Medulla oblongata (tissue), 1 donor: ENCODE results near the gene ETF1.
"Not testable (repeated sequence)": the region's sequence is repeated elsewhere in the genome, so short reads cannot be mapped to it uniquely, and the experiment has no call there.

ENCODE experiments used
- DNase-seq: peaks from one replicate; pipeline ENCODE4 v3.0.0-alpha.2; 2015; ENCODE audit errors: extremely low spot score

Gene ETF1

DNA sequence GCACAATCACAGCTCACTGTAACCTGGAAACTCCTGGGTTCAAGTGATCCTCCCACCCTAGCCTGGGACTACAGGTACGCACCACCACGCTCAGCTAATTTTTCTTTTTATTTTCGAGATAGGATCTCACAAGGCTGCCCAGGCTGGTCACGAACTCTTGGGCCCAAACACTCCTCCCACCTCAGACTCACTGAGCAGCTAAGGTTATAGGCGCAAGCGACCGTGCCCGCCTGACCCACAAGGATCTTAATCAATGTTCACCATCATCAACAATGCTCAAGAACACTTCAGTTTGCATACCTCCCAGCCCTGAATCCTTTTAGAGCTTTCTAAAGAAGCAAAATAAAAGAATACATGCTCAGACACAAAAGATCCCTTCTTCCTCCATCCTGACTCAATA, 13.2 kb downstream of the ETF1 start:
- DNase-seq: no peak

DNA sequence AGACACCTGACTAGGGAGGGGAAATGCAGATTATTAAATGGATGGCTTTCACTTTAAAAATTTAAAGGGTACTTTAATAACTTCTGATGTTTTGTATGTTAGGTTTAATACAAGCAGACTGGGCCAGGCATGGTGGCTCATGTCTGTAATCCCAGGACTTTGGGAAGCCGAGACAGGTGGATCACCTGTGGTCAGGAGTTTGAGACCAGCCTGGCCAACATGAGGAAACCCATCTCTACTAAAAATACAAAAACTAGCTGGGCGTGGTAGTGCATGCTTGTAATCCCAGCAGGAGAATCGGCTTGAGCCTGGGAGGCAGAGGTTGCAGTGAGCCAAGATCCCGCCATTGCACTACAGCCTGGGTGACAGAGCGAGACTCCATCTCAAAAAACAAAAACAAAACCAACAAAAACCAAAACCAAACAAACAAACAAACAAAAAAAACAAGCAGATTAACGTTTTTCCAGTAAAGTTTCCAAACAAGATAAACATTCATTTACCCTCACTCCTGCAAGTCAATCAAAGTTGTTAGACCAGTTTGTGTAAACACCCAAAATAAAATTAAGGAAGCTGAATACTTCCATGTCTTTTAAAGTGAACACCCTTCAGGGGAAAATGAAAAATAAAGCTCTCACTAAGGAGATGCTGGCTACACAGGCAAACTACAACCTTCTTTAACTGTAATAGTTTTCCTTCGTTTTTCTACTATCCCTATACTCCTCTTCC, 14.1 kb downstream of the ETF1 start:
- no peak for DNase-seq

DNA sequence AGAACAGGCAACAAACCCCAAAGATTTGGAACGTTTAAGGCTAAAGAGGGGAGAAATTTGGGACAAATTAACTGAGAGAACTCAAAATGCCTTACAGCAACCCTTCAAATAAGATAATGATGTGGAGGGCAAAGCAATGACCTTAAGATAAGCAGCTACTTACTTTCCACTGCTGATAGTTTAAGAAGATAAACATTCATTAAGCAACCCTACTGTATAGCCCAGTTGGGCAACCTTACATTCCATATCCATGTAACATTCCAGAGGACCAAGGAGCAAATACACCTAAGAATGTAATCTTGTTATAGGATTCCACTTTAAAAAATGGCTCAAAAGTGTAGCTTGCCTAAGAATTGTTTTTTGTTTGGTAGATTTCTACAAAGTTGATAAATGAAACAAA, 14.8 kb downstream of the ETF1 start:
- no peak for DNase-seq

DNA sequence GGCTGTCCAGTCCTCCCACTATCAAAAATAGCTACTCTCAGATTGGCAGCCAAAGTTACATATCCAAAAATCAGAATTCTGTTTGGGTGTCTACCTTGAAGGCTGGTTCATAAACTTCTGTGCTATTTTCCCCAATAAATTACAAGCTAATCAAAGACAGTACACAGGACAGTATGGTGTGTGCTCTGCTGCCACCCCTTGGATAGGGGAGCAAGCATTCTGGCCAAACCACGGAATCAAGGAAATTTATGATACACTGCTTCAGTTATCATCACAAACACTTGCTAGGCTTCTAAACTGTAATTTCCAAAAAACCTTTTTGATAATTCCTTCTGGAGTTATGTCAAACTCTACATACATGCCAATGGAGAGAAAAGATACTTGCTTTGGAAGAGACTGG, 15.9 kb downstream of the ETF1 start:
- DNase-seq: no peak

DNA sequence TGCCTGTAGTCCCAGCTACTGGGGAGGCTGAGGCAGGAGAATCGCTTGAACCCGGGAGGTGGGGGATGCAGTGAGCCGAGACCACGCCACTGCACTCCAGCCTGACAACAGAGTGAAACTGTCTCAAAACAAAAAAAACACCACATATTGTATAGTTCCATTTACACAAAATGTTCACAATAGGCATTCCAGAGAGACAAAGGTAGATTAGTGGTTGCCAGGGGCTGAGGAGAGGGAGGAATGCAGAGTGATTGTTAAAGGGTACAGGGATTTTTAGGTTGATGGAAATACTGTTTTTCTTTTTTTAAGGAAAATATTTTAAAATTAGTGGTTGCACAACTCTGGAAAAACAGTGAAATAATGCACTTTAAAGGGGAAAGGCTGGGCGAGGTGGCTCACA, 19.6 kb downstream of the ETF1 start:
- DNase-seq: no peak

DNA sequence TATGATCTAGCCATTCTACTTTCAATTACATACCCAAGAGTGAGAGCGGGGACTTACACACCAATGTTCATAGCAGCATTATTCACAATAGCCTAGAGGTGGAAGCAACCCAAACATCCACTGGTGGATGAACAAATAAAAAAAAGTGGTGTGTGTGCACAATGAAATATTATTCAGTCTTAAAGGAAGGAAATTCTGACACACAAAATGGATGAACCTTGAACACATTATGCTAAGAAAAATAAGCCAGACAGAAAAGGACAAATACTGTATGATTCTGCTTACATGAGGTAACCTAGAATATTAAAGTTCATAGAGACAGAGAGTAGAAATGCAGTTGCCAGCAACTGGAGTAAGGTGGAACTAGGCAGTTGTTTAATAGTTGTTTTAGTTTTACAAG, 22.1 kb downstream of the ETF1 start:
- no peak for DNase-seq

DNA sequence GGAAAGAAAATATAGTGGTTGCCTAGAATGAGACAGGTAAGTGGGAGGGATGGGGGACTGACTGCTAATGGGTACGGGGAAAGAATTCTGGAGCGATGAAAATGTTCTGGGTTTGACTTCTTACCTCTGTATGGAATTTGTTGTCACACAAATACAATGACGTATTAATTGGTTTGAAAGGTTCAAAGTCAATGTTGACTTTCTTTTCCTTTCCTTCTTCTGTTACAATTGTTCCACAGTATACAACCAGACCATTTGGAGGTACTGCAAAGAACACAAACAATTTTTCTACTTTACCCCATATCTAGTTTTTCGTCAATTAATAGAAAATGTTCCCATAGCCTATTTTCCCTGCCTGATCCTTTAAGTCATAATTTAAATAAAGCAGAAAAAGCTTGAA, 25.6 kb downstream of the ETF1 start:
- DNase-seq: no peak

DNA sequence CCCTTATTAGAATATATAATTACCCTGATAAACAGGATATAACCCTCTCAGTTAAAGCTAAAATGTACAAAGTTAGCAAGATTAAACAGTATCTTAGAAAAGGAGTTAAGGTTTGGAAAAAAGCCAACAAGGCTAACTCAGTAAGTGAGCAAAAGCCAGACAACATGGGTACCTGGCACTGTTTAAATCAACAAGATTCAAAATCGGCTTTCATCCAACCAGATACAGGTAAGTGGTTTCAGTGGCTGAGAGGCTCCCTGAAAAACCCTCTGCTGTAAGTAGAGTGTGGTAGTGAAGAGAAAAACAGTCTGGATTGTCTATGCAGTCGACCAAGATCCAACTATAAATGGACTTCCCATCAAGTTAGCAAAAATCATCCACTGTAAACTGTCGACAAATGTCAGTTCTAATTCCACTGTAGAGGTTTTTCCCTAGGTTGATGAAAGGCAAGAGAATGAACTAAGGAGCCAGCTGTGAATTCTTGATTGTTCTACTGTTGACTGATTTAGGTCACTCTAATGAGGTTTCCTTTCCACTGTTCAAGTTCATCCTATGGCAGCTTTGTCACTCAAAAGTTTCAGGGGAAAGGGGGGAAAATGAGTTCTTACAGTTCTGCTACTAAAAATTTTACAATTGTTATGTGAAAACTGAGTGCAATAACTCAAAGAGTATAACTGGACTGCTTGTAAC, 27.3 kb downstream of the ETF1 start:
- DNase-seq: no peak

DNA sequence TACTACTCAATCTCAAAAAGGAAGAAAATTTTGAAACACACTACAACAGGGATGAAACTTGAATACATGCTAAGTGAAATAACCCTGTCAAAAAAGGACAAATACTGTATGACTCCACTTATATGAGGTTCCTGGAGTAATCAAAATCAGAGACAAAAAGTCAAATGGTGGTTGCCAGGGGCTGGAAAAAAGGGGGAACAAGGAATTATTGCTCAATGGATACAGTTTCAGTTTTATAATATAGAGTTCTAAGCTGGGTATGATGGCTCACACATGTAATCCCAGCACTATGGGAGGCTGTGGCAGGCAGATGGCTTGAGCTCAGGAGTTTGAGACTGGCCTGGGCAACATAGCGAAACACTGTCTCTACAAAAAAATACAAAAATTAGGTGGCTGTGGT, 29.0 kb downstream of the ETF1 start:
- no peak for DNase-seq

DNA sequence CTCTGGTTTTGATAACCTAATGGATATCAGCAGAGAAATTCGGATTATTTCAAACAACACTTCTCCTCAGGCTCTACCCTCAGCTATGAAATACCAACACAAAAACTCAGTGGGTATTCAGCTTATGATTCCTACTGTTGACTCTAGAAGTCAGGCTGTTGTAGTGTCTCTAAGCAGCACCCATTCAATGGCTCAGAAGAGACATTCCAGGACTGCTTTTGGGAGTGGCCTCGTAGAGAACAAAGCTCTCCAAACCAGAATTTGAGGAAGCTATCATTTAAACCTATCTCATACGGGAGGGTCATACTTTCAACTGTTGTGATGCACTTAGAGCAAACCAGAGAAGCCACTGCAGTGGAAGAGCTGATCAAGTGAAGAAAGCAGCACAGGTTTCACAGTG, 34.1 kb downstream of the ETF1 start:
- DNase-seq: no peak

DNA sequence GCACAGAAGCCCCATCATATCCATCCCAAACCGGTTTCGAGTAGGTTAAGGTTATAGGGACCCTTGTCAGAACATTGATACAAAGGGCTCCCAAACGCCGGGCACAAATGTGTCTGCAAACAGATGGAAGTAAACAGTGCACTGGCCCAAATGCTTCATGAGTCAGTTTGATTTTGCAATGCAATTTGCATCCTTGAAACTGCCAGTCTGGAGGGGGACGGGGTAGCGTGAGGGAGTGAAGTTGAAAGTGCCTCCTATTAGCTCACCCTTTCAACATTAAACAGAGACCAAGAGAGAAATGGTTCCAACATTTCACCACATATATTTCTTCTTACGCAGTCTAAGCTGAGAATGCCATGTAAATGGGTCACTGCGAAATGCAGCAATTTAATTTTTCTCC, 35.6 kb downstream of the ETF1 start:
- DNase-seq: not testable (repeated sequence)

DNA sequence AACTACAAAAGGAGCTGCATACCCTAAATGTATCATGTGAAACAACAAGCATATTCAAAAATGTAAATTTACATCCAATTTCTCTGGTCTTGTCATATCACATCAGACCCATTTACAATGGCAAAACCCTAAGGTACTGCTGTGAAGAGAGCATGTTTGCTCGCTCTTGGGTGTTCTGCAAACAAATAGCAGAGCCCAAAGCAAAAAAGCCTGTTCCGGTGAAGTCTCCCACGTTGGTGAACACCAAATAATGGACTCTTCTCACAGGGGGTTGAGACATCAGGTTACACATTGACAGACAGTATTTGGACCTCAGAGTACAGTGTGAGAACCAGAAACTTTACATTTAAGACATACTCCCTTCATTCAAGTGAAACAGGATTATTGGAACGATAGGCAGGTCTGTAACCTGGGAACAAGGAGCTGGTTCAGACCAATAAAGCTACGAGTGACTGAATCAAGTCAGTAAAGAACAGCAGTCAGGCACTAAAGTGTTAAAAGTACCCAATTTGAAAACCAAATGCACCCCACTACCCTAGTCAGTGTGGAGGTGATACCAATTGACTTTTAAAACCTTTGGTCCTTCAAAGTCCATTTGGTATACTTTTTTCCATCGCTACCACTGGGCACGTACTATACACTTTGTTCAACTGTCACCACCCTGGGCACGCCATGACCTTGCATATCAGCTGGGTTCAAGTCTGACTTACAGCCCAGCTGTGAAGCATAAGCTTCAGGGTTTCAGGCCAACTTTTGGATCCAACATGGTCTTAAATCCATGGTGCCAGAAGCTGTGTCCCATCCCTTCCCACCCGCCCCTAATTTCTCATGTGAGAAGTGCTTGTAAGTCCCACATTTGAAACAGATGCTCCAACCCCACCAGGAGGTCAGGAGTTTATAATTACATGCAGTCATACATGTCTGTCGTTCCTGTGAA, 36.4 kb downstream of the ETF1 start:
- DNase-seq: no peak

DNA sequence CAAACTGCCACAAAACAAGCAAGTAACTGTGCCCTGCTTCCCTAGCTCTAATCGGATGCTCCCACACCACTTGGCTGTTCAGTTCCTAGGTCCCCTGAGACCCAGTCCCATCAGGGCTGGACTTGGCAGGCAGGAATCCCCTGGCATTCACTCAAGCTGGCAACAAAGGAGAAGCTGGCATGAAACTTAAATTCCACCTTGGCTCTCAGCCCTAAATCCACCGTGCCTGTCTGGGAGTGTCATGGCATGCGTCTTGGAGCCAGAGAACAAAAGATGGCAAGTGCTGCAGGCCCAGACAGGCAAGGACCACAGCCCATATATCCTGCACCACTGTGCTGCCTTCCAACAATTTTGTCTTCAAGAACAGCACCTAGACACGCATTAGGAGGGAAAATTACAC, 38.2 kb downstream of the ETF1 start:
- peak; percentile 49 for DNase-seq

DNA sequence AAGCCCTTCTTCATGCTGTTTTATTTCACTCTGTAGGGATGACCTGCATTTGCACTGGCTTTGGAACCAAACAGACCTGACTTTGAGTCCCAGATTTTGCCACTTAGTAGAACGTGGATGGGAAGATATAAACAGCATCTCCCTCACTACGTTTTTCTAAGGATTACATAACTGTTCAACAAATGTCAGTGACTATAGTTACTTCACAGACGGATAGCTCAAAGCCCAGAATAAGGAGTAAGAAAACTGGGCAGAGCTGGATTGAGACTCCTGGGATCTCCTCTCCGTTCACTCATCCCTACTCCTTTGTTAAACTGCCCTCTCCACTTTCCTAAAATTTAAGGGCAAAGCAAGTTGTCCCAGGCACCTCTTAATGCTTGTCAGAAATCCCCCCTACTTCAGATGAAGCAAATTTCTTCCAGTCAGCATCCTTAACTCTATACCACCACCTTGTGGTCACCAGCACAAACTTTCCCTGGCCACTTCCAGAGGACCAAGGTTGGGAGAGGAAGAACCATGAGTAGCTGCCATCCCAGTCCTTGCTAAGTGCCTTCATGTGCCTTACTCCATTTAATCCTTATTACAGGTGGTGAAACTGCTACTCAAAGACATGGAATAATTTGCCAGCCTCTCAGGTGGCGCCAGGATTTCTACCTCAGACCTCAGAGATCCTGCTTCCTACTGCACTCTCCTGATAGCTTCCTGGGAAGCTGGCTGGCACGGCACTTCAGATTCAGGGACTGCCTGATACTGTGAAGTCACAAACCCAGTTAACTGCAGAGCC, 39.4 kb downstream of the ETF1 start:
- DNase-seq: peak; percentile 81

DNA sequence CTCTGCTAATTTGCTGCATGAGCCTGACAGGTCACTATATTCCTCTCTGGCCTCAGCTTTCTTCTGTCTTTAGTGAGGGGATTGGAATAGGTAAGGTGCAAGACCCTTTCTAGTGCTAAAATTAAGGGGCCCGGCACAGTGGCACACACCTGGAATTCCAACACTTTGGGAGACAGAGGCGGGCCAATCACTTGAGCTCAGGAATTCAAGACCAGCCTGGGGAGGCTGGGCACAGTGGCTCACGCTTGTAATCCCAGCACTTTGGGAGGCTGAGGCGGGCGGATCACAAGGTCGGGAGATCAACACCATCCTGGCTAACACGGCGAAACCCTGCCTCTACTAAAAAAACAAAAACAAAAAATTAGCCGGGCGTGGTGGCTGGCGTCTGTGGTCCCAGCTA, 40.5 kb downstream of the ETF1 start:
- no peak for DNase-seq

DNA sequence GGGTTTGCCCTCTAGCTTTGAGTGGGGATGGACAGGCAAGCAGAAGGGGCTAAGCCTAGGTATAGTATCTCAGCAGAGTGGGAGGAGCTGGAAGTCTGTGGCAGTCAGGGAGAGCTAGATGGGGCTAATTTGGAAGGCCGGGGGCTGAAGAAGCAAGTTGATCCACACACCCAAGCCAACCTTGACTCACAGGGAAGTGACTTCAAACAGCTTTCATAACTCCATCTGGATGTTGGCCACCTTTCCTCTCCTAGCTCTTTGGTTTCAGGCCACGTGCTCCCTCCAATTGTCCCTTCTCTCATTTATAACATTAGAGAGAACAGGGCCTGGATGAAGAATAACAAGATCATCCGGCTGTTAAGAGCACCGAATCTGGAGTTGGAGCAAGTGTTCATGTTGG, 40.9 kb downstream of the ETF1 start:
- DNase-seq: peak; percentile 32

DNA sequence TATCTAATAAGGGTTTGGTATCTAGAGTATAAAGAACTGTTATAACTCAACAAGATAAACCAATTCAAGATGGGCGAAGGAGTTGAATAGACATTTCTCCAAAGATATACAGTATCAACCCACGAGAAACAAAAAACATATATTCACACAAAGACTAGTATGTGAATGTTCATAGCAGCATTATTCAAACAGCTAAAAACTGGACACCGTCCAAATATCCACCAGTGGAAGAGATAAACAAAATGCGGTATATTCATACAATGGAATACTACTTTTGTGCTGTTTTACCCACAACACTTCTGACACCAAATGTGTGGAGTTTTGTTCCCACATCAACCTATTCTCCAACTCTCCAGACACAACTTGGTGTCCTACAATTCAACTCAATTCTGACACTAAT, 44.7 kb downstream of the ETF1 start:
- DNase-seq: no peak

DNA sequence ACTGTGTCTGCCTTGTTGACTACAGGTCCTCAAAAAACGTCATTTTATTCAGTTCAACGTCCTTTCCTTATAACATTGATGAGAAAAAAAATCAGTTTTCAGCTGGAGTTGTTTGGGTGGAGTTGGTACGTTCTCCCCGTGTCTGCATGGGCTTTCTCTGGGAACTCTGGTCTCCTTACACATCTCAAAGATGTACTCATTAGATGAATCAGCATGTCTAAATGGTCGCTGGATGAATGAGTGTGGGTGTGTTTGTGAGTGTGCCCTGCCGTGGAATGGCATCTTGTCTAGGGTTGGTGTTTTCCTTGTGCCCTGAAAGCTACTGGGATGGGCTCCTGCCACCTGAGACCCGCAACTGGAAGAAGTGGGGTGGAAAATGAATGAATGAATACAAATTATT, 47.7 kb downstream of the ETF1 start:
- no peak for DNase-seq

DNA sequence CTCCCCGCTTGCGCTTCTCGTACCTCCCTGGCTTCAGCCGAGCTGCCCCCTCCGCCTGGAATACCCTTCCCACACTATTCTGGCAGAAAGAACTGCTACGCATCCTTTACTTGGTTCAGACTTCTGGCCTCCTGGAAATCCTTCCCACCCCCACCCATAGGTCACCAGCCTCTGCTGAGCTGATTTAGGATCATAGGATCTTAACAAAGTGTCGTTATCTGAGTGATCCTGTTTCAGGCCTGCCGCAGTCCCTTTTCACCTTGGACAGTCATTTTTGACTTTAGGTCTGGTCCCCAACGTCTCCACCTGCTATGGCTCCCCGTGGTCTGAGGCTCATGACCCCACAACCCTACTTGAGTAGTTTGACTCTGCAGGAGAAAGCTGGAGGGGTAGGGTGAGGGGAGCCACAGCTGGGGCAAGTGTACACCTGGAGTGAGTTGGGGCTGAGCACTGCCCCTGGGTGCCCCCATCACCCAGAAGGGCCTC, 50.4 kb downstream of the ETF1 start:
- no peak for DNase-seq

DNA sequence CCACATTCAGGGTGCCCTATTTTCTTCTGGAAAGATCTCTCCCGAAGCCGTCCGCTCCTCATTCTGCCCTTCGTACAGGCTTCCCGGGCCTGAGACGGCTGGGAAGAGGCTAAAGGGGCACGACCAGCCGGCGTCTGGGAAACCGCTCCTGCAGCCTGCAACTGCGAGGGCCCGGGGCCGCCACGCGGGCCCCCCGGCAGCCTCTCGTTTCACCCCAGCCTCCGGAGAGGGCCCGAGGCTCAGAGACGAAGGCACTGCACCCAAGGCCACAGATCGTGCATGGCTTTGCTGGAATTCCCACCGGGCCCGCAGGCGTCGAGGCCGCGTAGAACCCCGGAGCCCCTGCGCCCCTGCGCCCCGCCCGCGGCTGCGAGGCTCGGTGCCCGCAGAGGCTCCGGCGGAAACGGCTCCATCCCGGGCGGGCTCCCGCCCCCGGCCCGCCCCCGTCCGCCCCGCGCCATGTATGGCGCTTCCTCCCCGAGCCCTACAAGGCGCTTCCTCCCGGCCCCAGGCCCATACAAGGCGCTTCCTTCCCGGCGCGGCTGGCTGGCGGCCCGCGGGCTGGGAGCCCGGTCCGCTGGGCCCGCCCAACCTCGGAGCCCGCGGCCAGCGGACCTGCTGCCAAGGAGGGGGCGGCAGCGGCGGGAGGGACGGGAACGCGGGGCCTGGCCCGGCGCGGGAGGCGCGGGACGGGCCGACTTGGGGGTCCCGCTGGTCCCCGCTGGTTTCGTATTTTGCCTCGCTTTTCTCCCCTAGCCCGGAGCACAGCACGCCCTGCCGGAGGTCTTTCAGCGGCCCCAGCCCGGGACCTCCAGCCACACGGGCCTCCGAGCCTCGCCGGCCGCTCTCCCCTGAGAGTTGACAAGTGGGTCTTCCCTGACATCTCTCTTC, 51.1 kb downstream of the ETF1 start:
- peak; percentile 95 for DNase-seq

DNA sequence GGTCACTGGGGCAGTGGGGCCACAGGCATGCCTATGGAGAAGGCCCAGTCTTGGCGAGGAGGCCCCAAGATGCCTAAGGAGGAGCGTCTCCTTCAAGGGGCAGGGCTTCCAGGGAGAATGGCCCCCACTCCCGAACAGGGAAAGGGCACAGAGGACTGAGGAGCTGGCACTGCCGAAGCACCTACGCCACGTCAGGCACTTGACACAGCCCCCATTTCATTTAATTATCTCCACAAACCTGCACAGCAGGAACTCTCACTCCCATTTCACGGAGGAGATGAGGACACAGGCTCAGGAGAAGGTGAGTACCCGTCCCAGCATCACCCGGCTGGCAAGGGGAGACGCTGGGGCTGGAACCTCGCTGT, 51.8 kb downstream of the ETF1 start:
- no peak for DNase-seq
